NCI-H2227 treated with DMSO at 0.1 percent for 48 hours (cell line): Measurements from ENCODE around the gene SOS1.
"Not testable (repeated sequence)": the region's sequence is repeated elsewhere in the genome, so short reads cannot be mapped to it uniquely, and the experiment has no call there.

Experiments used
- DNase-seq: peaks from one replicate; lab custom pipeline; 2025; lab: John Stamatoyannopoulos, UW

SOS1 gene

GRCh38 chr2:38968021-38968420 is 152.8 kb downstream of the SOS1 start:
- no peak for DNase-seq

- DNase-seq, result no peak
Observed at GRCh38 chr2:38966678-38967077, 154.2 kb downstream of the SOS1 start.

GRCh38 chr2:38966006-38966405 is 154.8 kb downstream of the SOS1 start:
- no peak for DNase-seq

- no peak for DNase-seq
Observed at GRCh38 chr2:38960609-38961320, 160.1 kb downstream of the SOS1 start.

- no peak for DNase-seq
Observed at GRCh38 chr2:38959938-38960608, 160.8 kb downstream of the SOS1 start.

GRCh38 chr2:38959466-38959865 is 161.4 kb downstream of the SOS1 start:
- no peak for DNase-seq

- DNase-seq, result no peak
Observed at GRCh38 chr2:38957972-38958371, 162.9 kb downstream of the SOS1 start.

GRCh38 chr2:38951766-38952165 is 169.1 kb downstream of the SOS1 start:
- no peak for DNase-seq

- no peak for DNase-seq
Observed at GRCh38 chr2:38948995-38949394, 171.9 kb downstream of the SOS1 start.

- DNase-seq, result no peak
Observed at GRCh38 chr2:38948387-38948882, 172.4 kb downstream of the SOS1 start.

GRCh38 chr2:38947241-38948239 is 173.3 kb downstream of the SOS1 start:
- peak; percentile 56 for DNase-seq

- no peak for DNase-seq
Observed at GRCh38 chr2:38945911-38946310, 174.9 kb downstream of the SOS1 start.

GRCh38 chr2:38945372-38945771 is 175.5 kb downstream of the SOS1 start:
- DNase-seq, result no peak

GRCh38 chr2:38943784-38944183 is 177.1 kb downstream of the SOS1 start:
- no peak for DNase-seq

- no peak for DNase-seq
Observed at GRCh38 chr2:38940746-38941145, 180.1 kb downstream of the SOS1 start.

GRCh38 chr2:38937548-38937947 is 183.3 kb downstream of the SOS1 start:
- no peak for DNase-seq

GRCh38 chr2:38936516-38936915 is 184.3 kb downstream of the SOS1 start:
- not testable (repeated sequence) for DNase-seq

GRCh38 chr2:38935568-38936172 is 185.2 kb downstream of the SOS1 start:
- no peak for DNase-seq

- no peak for DNase-seq
Observed at GRCh38 chr2:38934742-38935141, 186.1 kb downstream of the SOS1 start.

GRCh38 chr2:38933653-38934052 is 187.2 kb downstream of the SOS1 start:
- no peak for DNase-seq

GRCh38 chr2:38932586-38932985 is 188.3 kb downstream of the SOS1 start:
- no peak for DNase-seq
